Epidermal melanocyte (primary cell): ENCODE data around the gene SOX9.
"Not testable (repeated sequence)": the region's sequence is repeated elsewhere in the genome, so short reads cannot be mapped to it uniquely, and the experiment has no call there.

Experiments used
- DNase-seq: peaks from one replicate; pipeline ENCODE4 v3.0.0; 2011; ENCODE audit warnings: low spot score; ENCODE audit not compliant: insufficient read length

SOX9 gene

DNA sequence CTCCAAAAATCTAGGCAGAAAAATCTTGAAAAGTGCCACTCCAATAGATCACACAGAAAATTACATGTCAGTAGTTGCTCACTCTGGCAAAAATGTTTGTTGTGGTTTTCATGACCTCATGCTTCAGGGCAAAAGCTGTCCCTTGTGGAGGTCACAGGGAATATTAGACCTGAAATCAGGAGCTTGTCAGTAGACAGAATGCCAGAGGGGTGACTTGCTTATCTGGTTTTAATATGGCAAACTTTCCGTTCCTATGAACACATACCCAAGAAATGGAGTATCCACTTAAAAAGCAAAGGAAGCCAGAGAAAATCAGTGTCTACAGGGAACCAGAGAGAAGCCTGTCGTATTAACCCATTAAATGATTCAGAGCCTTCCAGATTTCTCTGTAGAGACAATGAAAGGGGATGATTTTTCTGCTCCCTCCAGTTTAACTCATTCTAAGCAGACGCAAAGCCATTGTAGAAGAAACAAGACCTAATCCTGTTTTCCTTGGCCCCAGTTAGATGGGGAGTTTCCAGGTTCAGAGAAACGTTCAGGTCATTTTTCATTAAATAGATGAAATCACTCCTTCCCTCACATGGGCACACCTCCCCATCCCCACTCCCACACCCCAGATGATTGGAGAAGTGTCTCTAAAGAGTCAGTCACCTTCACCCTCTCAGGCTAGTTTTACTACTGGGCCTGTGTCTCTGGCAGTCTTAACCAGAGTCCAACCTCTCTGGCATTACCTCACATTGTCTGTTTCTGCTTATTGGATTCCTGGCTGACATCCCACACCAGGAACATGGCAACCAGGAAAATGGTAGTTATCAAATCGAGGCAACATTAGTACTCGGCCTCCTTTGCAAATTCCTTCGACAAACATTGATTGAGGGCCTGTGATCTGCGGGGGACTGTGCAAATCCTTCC lies 6.0 kb downstream of the SOX9 start:
- no peak for DNase-seq

DNA sequence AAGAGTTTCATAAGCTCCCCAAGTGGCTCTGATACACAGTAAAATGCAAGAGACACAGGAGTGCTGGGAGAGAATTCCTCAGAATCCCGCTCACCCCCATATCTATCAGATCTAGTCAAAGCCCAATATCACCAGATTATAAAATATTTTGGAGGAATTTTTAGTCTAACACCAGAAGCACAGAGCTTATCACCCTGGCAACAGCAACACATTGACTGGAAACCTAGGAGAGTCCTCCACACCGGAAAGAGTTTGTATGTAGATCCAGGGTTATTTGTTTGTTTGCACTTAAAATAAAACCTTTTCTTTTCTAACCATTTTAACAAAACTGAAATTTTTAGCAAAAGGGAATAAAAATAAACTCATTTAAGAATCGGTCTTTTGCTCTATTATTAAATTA lies 7.2 kb downstream of the SOX9 start:
- no peak for DNase-seq

DNA sequence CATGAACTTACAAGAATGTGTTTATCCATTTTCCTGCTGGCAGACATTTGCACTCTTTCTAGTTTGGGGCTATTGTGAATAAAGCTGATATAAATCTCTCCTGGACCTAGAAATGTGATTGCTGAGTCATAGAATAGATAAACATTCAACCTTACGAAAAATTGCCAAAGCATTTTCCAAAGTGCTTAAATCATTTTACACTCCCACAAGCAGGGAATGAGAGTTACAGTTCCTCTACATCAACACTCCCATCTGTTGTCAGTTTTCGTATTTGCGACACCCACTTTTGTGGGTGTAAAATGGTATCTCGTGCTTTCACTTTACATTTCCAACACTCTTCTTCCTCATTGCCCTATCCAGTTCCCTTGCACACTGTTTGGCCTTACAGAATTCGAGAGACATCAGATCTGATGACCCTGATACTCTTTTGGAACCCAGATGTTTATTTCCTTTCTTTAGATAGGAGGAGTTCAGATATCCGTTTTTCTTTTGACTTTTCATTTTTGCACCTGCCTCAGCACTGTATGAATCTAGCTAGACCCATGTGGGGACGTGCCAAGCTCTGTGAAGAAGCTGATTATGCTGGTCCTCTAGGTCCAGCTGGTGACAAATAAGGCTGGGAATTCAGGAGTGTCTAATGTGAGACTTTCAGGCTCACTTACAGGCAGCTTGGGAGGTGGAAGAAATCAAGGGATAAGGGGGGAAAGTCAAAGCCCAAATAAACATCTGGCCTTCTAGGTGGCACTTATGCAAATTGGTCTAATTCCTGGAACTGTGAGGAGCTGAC lies 14.0 kb downstream of the SOX9 start:
- no peak for DNase-seq

DNA sequence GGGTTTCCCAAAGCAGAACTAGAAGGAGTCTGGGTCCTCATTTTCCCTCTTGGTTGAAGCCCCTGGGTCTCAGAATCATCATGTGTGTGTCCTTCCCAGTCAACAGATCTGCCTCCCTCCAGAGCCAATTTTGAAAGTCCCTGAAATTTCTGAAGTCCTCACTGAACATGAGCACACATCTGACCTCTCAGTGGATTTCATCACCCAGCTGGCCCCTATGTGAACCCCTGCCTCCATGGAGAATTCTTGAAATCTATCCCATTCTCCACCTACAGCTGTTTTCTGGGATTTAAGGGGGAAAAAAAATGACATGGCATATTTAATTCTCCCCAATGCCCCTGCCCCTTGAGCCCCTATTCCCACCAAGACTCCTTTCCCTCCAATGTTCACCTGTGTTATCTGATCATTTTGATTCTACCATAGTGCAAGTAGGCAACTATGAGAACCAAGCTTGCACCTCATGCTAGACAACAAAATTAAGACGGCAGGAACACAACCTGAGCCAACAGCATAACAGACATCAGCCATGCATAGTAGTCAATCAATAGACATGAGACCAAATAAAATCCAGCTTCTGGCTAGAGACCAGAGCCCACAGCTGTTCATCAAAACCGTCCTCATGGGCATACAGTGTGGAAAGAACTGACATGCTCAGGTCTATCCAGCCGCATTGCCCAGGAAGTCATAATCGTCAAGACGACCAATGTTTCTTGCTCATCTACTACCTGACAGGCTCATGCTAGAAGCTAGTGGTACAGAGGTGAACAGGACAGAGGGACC lies 14.9 kb downstream of the SOX9 start:
- no peak for DNase-seq

DNA sequence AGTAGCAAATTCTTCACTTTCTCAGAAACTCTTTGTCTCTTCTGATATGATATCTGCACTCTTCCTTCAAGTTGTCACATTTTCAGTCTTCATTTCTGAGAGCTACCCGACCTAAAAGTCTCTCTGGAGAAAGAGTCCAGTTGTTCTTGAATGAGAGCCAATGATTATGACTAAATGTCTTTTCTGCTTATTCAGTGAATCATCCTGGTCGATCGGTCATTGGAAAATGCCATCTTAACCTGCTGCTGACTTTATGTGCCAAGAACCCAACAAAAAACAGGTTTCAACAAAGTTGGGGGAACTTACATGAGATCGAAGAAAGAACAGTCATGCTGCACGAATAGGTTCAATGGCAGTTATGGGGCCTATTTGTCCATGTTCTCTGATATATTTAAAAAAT lies 15.9 kb downstream of the SOX9 start:
- no peak for DNase-seq

DNA sequence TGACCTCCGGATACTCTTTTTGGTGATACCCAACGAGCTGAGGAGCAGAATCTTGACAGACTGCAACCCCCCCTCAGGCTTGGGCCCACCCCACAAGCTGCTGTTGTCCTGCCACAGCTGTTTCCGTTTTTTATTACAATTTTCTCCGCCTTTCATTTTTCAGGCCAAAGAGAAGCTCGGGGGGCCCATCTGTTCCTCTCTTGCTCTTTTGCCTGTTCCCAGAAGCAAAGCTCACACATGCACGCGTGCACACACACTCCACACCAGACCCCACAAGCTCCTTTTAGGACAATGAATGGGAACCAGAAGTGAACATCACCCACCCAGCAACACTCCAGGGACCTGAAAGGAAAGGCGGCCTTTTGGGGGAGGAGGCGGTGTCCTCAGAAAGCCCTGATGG lies 16.3 kb downstream of the SOX9 start:
- no peak for DNase-seq

DNA sequence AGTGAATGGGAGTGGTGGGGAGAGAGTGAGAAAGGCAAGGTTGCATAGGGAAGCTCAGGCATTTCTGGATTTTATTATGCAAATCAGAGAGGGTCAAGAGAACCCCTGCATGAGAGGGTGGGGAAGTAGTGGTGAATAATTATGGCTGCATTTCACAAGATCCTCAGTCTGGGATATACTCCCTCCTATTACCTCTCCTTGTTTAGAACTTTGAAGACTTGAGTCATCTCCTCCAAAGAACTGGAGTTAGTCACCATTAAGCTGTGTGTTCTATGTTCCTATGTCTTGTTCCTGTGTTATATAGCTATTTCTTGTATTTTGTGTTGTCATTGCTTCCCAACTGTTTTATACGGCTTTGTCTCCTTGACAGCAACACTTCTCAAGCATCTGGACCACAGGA lies 18.4 kb downstream of the SOX9 start:
- DNase-seq, result no peak

DNA sequence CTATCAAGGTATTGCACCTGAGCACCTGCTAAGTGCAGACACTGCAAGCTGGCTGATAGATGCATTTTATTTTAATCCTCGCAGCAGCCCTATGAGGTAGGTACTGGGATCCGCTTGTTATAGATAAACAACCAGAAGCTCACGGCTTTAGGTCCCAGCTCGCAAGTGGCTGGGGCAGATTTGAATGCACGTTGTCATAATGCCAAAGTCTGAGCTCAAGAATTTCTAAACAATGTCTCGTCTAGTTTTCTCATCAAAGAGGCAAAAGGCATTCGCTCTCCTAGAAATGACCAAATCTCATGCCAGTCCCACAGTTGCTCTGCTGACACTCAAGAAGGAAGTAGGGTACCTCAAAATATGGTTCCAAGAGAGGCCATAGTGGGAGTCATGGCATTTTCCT lies 20.5 kb downstream of the SOX9 start:
- no peak for DNase-seq

DNA sequence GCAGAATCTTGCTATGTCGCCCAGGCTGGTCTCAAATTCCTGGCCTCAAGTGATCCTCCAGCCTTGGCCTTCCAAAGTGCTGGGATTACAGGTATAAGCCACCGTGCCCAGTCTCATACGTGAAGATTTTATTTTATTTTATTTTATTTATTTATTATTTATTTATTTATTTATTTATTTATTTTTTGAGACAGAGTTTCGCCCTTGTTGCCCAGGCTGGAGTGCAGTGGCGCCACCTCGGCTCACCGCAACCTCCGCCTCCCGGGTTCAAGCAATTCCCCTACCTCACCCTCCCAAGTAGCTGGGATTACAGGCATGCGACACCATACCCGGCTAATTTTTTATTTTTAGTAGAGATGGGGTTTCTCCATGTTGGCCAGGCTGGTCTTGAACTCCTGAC lies 21.3 kb downstream of the SOX9 start:
- not testable (repeated sequence) for DNase-seq

DNA sequence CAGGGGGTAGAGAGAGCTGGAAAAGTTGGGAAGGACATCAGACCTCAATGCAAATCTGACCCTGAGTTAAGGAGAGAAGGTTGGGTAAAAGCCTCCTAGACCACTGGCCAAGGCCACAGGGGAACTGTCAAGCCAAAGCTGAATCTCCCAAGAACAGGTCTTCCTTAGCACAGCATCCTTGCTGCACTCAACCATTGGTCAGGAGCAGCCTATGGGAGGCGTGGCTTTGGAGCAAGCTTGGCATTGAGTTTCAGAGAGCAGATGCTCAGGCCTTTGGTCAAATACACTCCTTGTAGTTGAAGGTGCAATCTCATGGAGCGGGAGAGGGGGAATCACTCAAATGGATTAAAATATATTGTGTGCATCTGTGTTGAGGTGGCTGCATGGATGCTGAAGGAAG lies 21.8 kb downstream of the SOX9 start:
- no peak for DNase-seq

DNA sequence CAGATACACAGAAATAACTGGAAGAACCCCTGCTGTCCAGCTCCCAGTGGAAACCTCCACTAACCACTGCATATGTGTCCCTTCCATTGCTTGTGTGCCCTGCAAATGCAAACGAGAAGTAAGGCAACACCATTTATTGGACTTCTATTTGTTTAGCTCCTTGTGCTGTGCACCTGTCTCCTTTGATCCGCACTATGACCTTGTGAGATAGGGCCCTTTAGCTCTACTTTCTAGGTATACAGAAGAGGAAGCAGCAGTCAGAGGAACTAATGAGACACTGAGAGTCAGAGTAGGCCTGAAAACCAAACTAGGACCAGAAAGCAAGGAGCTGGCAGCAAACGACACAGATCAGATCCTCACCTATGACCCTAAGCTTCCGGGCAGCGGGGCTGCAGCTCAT lies 22.4 kb downstream of the SOX9 start:
- no peak for DNase-seq

DNA sequence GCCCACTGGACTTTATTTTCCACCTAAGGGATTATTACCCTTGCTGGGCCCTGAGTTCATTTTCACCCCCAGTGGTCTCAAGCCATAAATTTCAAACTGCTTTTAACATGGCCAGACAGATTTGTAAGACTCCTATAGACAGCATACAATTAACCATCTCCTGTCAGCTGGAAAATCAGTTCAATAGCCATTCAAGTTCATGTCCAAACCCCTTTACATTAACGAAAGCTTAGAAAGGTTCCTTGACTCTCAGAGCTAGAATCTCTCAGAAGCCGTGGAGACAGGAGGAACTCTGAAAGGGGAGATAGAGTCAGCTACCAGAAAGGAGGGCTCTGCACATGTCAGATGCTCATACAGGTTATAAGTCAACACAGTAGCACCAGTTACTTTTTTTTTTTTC lies 23.3 kb downstream of the SOX9 start:
- DNase-seq, result no peak

DNA sequence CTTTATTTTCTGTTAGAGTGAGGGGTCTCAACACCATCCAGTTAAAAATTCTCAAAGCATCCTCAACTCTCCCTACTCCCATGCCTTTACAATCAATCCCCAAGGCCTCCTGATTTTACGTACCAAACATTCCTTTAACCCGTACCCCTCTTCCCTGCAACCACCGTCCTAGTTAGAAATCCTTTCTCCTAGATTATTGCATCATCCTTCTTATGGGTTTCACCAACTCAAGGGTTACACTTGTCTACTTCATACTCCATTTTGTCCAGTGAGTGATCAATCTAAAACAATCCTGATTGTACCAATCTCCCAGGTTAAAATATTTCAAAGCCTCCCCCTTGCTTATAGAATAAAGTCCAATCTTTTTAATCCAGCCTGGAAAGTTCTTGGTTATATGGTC lies 24.7 kb downstream of the SOX9 start:
- DNase-seq, result no peak

DNA sequence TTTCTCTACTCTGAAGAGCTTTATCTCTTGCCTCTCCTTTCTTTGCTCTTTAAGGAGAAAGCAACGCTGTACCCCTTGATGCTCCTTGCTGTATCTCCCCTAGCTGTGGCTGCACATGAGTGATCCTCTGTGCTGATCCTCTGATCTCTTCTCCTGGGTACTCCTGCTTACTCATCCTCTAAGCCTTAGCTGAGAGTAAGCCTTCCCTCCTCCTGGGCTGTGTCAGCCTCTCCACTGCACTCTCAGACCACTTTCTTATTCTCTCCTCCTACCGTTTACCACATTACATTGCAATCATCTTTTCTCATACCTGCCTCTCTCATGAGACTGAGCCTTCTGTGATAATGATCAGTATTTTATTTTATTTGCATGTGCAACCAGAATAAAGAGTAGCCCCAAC lies 25.1 kb downstream of the SOX9 start:
- DNase-seq, result no peak

DNA sequence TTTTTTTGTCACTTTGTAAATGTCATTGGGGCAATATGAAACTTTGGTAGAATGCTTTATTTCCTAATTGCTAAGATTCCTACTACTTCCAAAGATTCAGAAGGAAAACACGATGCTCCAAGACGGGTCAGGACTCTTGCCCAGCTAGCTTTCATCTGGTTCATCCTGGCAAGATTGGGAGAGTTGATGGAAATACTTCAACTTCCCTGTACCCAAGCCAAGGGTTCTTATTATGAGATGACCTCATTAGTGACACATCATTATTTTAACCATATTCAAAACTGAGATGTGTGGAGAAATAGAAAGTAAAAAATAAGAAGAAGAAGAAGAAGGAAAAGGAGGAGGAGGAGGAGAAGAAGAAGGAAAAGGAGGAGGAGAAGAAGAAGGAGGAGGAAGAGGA lies 25.6 kb downstream of the SOX9 start:
- no peak for DNase-seq

DNA sequence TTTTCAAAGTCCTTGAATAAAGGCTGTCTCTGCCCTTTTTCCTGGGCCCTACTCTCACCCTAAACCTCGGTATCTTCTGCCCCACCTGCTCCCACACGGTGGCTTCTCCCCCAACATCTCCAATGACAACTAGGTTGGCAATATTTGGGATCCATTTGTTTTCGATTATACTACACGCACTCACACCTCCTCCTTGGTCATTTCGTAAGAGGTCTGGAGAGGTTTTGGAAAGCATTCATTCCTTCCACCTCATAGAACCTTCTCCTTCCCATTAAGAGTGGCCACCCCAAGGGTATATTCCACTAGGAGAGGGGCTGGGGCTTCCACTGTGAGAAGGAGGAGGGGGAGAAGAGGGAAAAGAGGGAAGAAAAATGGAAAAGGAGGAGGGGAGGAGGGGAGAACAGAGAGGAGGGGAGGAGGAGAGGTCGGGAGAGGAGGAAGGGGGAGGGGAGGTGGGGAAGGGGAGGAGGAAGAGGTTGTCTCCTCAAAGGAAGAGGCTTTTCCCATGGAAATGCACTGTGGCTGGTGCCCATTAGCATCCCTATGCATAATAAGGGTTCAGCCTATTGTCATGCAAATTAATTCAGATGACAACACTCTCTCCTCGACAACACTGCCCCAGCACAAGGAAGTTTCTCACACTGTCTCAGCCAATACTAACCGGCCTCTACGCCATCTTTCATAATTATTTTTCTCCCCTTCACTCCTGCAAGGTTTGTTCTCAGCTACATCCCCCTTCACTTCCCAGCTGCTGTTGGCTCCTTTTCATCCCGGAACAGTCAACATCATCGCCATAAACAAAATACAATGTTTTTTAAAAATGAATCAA lies 30.0 kb downstream of the SOX9 start:
- DNase-seq, result no peak

DNA sequence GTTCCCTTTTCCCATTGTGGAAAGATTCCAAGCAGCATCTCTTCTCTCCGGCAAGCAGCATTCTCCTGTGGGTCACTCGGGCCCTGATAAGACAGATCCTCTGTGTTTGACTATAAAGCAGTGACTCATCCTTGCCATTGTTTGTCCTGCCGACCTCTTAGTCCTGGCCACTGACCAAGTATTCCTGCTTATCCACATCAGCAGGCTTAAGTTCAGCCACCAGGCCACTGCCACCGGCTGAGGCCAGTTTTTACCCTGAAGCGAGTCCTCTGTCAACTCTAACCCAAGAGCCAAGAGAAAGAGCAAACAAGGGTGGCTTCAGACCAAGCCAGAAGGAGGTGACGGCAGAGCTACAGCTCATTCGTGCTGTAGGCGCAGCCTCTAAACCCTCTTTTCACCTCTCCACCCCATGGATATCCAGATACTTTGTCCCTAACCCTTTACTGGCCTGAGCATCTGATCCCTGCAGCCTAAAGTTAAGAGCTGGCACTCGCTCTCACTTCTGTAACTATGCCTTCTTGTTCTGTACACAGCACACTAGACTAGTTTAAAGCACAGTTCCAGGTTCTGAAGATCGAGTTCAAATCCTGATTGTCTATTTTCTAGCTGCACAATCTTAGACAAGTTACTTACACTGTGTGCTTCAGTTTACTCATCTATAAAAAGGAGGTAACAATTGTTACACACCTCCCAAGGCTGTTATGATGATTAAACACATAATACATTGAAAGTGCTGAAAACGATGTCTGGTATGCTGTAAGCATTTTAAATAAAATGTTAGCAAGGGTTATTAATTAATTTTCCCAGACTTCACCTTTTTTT lies 31.0 kb downstream of the SOX9 start:
- DNase-seq, result no peak

DNA sequence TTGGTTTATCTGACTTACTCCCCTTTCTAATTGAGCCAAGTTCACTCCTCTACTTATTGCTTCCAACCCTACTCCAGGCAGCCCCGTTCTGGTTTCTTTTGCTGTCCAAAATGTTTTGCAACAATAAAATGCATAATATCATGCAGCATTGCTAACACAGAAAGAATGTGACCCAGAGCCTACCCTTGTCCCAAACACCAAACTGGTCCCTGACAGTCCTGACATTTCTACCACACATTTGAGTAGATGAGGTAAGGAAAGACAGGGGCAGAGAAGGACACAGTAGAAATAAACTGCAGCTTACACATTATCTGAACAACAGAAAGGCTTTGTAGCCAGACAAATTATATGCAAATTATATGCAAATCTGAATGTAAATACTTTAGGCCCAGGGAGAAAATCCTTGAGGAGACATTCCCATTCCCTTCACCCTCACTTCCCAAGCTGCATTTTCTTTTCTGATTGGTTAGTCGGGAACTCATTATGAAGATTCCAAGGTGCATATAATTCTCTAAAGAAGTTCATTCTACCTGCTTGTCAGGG lies 31.6 kb downstream of the SOX9 start:
- no peak for DNase-seq

DNA sequence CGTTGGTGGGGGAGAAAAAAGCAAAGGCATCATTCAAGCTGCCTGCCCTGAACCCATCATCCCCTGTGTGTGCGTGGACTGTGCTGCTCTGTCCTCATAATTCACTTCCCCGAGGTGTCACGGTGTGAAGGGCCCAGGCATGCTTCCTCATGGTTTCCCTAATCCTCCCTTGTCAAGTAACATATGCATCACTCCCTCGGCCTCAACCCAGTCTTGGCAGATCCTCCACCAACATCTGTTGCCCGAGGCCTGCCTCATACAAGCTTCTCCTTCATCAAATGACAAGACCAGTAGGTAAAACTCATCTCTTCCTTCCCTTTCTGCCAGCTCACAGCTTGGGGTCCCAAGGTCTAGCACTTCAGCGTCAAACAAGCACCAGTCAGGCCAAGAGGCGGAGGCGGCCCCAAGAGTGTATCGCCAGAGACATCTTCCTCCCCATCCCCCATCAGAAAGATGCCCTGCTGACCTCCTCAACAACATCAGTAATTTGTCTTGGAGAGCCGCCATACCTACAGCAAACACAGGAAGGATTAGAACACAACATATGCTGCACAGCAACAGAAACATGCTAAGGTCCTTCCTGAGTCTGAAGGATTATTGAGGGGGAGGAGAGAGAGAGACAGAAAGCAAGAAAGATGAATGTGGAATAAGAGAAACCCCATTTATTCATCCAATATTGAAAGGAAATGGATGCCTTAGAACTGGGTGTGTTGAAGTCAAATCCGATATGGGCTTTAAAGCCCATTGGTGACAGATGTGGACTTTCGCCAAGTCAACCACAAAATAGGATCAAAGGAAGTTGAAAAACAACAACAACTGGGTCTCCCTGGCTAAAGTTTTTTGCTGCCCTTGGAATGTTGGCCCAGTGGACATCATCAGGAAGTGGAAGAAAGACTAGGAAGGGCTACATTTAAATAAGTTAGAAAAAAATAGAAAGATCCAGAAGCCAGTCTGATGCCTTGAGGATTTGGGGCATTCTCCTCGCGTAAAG lies 38.4 kb downstream of the SOX9 start:
- DNase-seq, result no peak
